OCI-LY7 (cell line): ENCODE measurements around the gene UFC1. TPM values are rescaled to one million over a fixed set of nuclear protein-coding genes. Genes with fewer than 3 reads are reported as not detected.
A peak's percentile ranks its signal among the peaks of the same experiment; 100 is the strongest.

Experiments used
- BruUV-seq: library from RNA; stranded (reverse); fragments of 400-500 nt; replicated peaks from 2 replicates; lab custom pipeline; 2021; lab: Mats Ljungman, UMichigan
- CTCF ChIA-PET: fragments of 300-600 bp; sonication (Branson Sonifier 250); formaldehyde crosslinking; loops from one replicate; lab custom pipeline; 2022; ENCODE audit warnings: antibody characterized with exemption; ENCODE audit not compliant: unreplicated experiment; lab: Charles Lee
- POLR2A ChIA-PET: fragments of 300-600 bp; sonication (Branson Sonifier 250); formaldehyde crosslinking; loops from one replicate; lab custom pipeline; 2022; ENCODE audit warnings: antibody characterized with exemption; lab: Charles Lee
- DNase-seq: peaks from one replicate; pipeline ENCODE4 v3.0.0-alpha.2; 2015; ENCODE audit warnings: low spot score
- H2AFZ ChIP-seq: fragments of 200-600 bp; sonication (generic), shearing (Covaris generic); 2 replicates; pipeline ENCODE4 v1.6.1; 2014; ENCODE audit warnings: mild to moderate bottlenecking, antibody characterized with exemption, low read length, moderate library complexity
- H3K27ac ChIP-seq: fragments of 200-600 bp; sonication (generic); 2 replicates; pipeline ENCODE4 v1.5.1; 2014; ENCODE audit warnings: mixed run types, low read depth, mild to moderate bottlenecking, moderate library complexity, low read length, inconsistent platforms; ENCODE audit not compliant: poor library complexity, severe bottlenecking
- H3K36me3 ChIP-seq: fragments of 200-600 bp; sonication (generic); 2 replicates; pipeline ENCODE4 v1.6.1; 2014; ENCODE audit warnings: mild to moderate bottlenecking, antibody characterized with exemption, low read length, moderate library complexity, mixed read lengths; ENCODE audit not compliant: insufficient read depth
- H3K4me1 ChIP-seq: fragments of 200-600 bp; sonication (generic); 2 replicates; pipeline ENCODE4 v1.5.1; 2014; ENCODE audit warnings: mild to moderate bottlenecking, low read length; ENCODE audit not compliant: insufficient read depth, poor library complexity, severe bottlenecking
- H3K4me2 ChIP-seq: fragments of 200-600 bp; sonication (generic); 2 replicates; pipeline ENCODE4 v1.6.1; 2014; ENCODE audit warnings: mild to moderate bottlenecking, low read length
- H3K4me3 ChIP-seq: fragments of 200-600 bp; sonication (generic); 2 replicates; pipeline ENCODE4 v1.5.1; 2014; ENCODE audit warnings: mild to moderate bottlenecking, low read depth, low read length; ENCODE audit not compliant: poor library complexity, severe bottlenecking
- H3K79me2 ChIP-seq: fragments of 200-600 bp; sonication (generic); 2 replicates; pipeline ENCODE4 v1.6.1; 2016; ENCODE audit warnings: low read depth, mild to moderate bottlenecking, low read length, moderate library complexity, mixed read lengths; ENCODE audit not compliant: insufficient read depth
- H3K9me2 ChIP-seq: fragments of 200-600 bp; sonication (generic); 2 replicates; pipeline ENCODE4 v1.6.1; 2016; ENCODE audit warnings: mild to moderate bottlenecking, low read length, mixed read lengths; ENCODE audit not compliant: insufficient read depth
- H3K9me3 ChIP-seq: fragments of 200-600 bp; sonication (generic); 2 replicates; pipeline ENCODE4 v1.6.1; 2014; ENCODE audit warnings: mild to moderate bottlenecking, mixed run types, low read length, mixed read lengths
- H4K20me1 ChIP-seq: fragments of 200-600 bp; sonication (generic); 2 replicates; pipeline ENCODE4 v1.6.1; 2014; ENCODE audit warnings: mild to moderate bottlenecking, antibody characterized with exemption, low read length, moderate library complexity, mixed read lengths; ENCODE audit not compliant: insufficient read depth
- CTCF ChIP-seq: fragments of 200-600 bp; sonication (generic); conservative IDR thresholded peaks from 2 replicates; pipeline ENCODE4 v1.5.1; 2014; ENCODE audit warnings: mild to moderate bottlenecking, antibody characterized with exemption, low read length, moderate library complexity, mixed read lengths
- EZH2phosphoT487 ChIP-seq: fragments of 200-600 bp; sonication (generic); IDR thresholded peaks from 2 replicates; pipeline ENCODE4 v1.6.1; 2018; ENCODE audit warnings: low read depth, borderline replicate concordance, mild to moderate bottlenecking, mixed run types, antibody characterized with exemption, low read length, moderate library complexity, mixed read lengths
- intact Hi-C: fragments of 100-400 bp; cut with micrococcal nuclease; formaldehyde crosslinking; loops from one replicate; pipeline ENCODE4 v1.10.0; 2022; ENCODE audit not compliant: unreplicated experiment
- total RNA-seq, 2 experiments: library from RNA; depleted of rRNA in 1 of 2; stranded (reverse); fragments of >200 nt in 1 of 2; shearing (Covaris generic) in 1 of 2; gene quantifications; 2 replicates each; pipeline ENCODE4 v1.2.3, GENCODE V29; 2014 to 2022

The UFC1 gene
- total RNA-seq, 2 experiments from 2014 or later, result 61.2 to 80.9 TPM

- DNase-seq, result no peak
- H3K4me3 ChIP-seq, result no peak overlapping the region
- ChIA-PET CTCF (interaction anchor here (1.0 to 1.9 kb wide), 2 partner anchors 27 to 141 kb away, joined by 3 to 5 read pairs; partner anchors contain the start of gene PPOX), POLR2A (interaction anchor here (0.9 to 1.2 kb wide), 5 partner anchors 8 to 91 kb away, joined by 3 to 5 read pairs (median 4); partner anchors contain the start of genes NIT1, PFDN2 and TOMM40L)
- H3K4me1 ChIP-seq, result peaks cover 18% of the 10 kb centered on the region
- peaks cover 6% of the 10 kb centered on the region; the same call in 1 of the 2 replicates for H3K79me2 ChIP-seq
- no peaks in the 10 kb centered on the region for H3K9me3 ChIP-seq
- no peak overlapping the region for H2AFZ ChIP-seq
- no peaks in the 10 kb centered on the region; the same call in 1 of the 2 replicates for H3K36me3 ChIP-seq
- H3K9me2 ChIP-seq, result no peaks in the 10 kb centered on the region
- H3K27ac ChIP-seq, result no peak overlapping the region
- intact Hi-C loops, result loop anchor here (2.0 kb wide), 1 partner anchor 142 kb away; no protein-coding TSS in a partner anchor
- no peaks in the 10 kb centered on the region for H4K20me1 ChIP-seq
- no TSS peak for BruUV-seq
- TF ChIP-seq CTCF (no peak), EZH2phosphoT487 (no peak)
- H3K4me2 ChIP-seq, result no peak overlapping the region
Measured at GRCh38 chr1:161138431-161138830, 15.3 kb upstream of the UFC1 start.

GRCh38 chr1:161139766-161140165, 14.0 kb upstream of the UFC1 start:
- Histone ChIP-seq H3K4me3 (no peak overlapping the region), H3K36me3 (no peaks in the 10 kb centered on the region; the same call in 1 of the 2 replicates), H3K9me3 (no peaks in the 10 kb centered on the region), H4K20me1 (no peaks in the 10 kb centered on the region), H3K27ac (no peak overlapping the region), H3K4me2 (no peak overlapping the region), H2AFZ (no peak overlapping the region), H3K9me2 (no peaks in the 10 kb centered on the region), H3K79me2 (no peaks in the 10 kb centered on the region), H3K4me1 (peaks cover 14% of the 10 kb centered on the region)
- no TSS peak for BruUV-seq
- DNase-seq, result peak; percentile 52
- POLR2A ChIA-PET, result no interaction called here
- intact Hi-C loops, result loop anchor here (2.0 kb wide), 1 partner anchor 143 kb away; no protein-coding TSS in a partner anchor
- TF ChIP-seq EZH2phosphoT487 (no peak), CTCF (peak; percentile 85)
- CTCF ChIA-PET, result no interaction called here

GRCh38 chr1:161140755-161141400, 12.9 kb upstream of the UFC1 start:
- Histone ChIP-seq H2AFZ (no peak overlapping the region), H3K9me3 (no peaks in the 10 kb centered on the region), H4K20me1 (no peaks in the 10 kb centered on the region), H3K36me3 (no peaks in the 10 kb centered on the region; the same call in 1 of the 2 replicates), H3K4me2 (no peak overlapping the region), H3K9me2 (no peaks in the 10 kb centered on the region), H3K4me3 (no peak overlapping the region), H3K27ac (no peak overlapping the region), H3K4me1 (peaks cover 14% of the 10 kb centered on the region), H3K79me2 (no peaks in the 10 kb centered on the region)
- CTCF ChIA-PET, result no interaction called here
- no peak for DNase-seq
- TF ChIP-seq CTCF, result no peak
- no peak for TF ChIP-seq EZH2phosphoT487
- BruUV-seq, result no TSS peak
- intact Hi-C loops, result no loop called here
- POLR2A ChIA-PET, result interaction anchor here (0.6 to 0.7 kb wide), 3 partner anchors 42 to 618 kb away, joined by 3 to 5 read pairs (median 3); no protein-coding TSS in a partner anchor
